Cardiac ventricle fibroblast (primary cell): ENCODE results near the gene F2R. TPM values are rescaled to one million over a fixed set of nuclear protein-coding genes. Genes with fewer than 3 reads are reported as not detected.

Source experiments
- total RNA-seq: library from RNA; depleted of rRNA; stranded (reverse); fragments of >200 nt; gene quantifications from 2 replicates; pipeline ENCODE4 v1.2.3, GENCODE V29; 2015

F2R gene
- total RNA-seq = 121 and 122 TPM in 2 replicates

DNA sequence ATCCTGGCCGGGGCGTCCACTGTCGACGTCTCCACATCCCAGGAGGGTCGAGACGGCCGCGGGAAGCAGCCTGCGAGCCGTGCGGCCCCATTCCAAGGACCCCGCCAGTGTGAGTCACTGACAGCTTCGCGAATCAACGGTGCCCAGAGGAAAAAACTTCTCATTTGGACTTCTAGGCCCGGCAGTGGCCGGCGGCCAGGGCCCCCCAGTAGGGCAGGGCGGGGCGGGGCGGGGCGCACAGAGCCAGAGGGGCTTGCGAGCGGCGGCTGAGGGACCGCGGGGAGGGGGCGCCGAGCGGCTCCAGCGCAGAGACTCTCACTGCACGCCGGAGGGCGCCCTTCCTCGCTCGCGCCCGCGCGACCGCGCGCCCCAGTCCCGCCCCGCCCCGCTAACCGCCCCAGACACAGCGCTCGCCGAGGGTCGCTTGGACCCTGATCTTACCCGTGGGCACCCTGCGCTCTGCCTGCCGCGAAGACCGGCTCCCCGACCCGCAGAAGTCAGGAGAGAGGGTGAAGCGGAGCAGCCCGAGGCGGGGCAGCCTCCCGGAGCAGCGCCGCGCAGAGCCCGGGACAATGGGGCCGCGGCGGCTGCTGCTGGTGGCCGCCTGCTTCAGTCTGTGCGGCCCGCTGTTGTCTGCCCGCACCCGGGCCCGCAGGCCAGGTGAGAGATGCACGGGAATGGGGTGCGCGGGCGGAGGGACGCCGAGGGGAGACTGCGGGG, at the start of gene F2R:
TSS of gene F2R (plus strand) at position 391 of the 720 bp plus-strand sequence. CDS start at position 573, 182 bp downstream.

Other genes starting within 250 kb of the F2R start
- 6.1 and 8.2 TPM in 2 replicates for gene F2RL2, start 92.7 kb upstream of the F2R start, total RNA-seq
- gene F2RL1, start 102.9 kb downstream of the F2R start, total RNA-seq = 16.7 and 30.1 TPM in 2 replicates
- gene S100Z, start 133.9 kb downstream of the F2R start, total RNA-seq = not detected in 2 replicates
- 0.69 and 0.73 TPM in 2 replicates for gene CRHBP, start 236.9 kb downstream of the F2R start, total RNA-seq